Mucosa of descending colon (tissue), 3 donors: ENCODE results near the gene ACACB. TPM values are rescaled to one million over a fixed set of nuclear protein-coding genes. Genes with fewer than 3 reads are reported as not detected.

Experiments used
- ATAC-seq: fragments of 200-7000 bp; cut with Tn5 transposase; one replicate; pipeline ENCODE4 v1.9.1; 2020; ENCODE audit warnings: mild to moderate bottlenecking, moderate library complexity
- DNase-seq, 3 donors: peaks; one replicate each; pipeline ENCODE4 v3.0.0-alpha.2; 2020
- H3K36me3 ChIP-seq: fragments of 200-600 bp; one replicate; pipeline ENCODE4 v1.8.0; 2021; ENCODE audit warnings: low read depth, mild to moderate bottlenecking
- H3K4me1 ChIP-seq: fragments of 200-600 bp; one replicate; pipeline ENCODE4 v1.8.0; 2021; ENCODE audit warnings: low read depth, mild to moderate bottlenecking
- H3K4me3 ChIP-seq: fragments of 200-600 bp; one replicate; pipeline ENCODE4 v1.8.0; 2021; ENCODE audit warnings: mild to moderate bottlenecking
- H3K9me3 ChIP-seq: fragments of 200-600 bp; one replicate; pipeline ENCODE4 v1.8.0; 2021; ENCODE audit warnings: mild to moderate bottlenecking
- intact Hi-C, 2 donors: fragments of 100-400 bp; cut with DNase I in 1 of 2; cut with micrococcal nuclease in 1 of 2; formaldehyde crosslinking; loops; one replicate each; pipeline versions ENCODE4 v1.11.0 to v1.11.1; 2022; cut with DNase I, micrococcal nuclease
- total RNA-seq, 3 donors: library from RNA; stranded (reverse); fragmentation: NEBNext Ultra II Directional in 2 of 3; extraction: Animal tissue kit (Norgen Biotek cat#: 25700) in 2 of 3; gene quantifications; one replicate each; pipeline versions ENCODE4 v1.2.1 to v1.2.4, GENCODE V29; 2021 to 2023
- TF ChIP-seq, protein P1 (sequence below): fragments of 200-600 bp; IDR thresholded peaks from one replicate; pipeline ENCODE4 v1.8.0; 2022; ENCODE audit warnings: antibody characterized with exemption, mild to moderate bottlenecking
- donor health status: DM: no; HTN: no; CAD: no; lungs with moderate emphysema.
- donor health status: DM: no; HTN: no; CAD: no.
- donor health status: DM: no; HTN: yes; CAD: no.

The ACACB gene
- total RNA-seq, 3 donors from 2014 or later: 54.4 to 155 (median 66.3) TPM

GRCh38 chr12:109221277-109221931 is 105.0 kb downstream of the ACACB start:
- no peak overlapping the region for H3K4me3 ChIP-seq
- peaks cover 5% of the 10 kb centered on the region for H3K36me3 ChIP-seq
- intact Hi-C loops: no loop called here
- H3K9me3 ChIP-seq: no peaks in the 10 kb centered on the region
- TF ChIP-seq, protein P1, sequence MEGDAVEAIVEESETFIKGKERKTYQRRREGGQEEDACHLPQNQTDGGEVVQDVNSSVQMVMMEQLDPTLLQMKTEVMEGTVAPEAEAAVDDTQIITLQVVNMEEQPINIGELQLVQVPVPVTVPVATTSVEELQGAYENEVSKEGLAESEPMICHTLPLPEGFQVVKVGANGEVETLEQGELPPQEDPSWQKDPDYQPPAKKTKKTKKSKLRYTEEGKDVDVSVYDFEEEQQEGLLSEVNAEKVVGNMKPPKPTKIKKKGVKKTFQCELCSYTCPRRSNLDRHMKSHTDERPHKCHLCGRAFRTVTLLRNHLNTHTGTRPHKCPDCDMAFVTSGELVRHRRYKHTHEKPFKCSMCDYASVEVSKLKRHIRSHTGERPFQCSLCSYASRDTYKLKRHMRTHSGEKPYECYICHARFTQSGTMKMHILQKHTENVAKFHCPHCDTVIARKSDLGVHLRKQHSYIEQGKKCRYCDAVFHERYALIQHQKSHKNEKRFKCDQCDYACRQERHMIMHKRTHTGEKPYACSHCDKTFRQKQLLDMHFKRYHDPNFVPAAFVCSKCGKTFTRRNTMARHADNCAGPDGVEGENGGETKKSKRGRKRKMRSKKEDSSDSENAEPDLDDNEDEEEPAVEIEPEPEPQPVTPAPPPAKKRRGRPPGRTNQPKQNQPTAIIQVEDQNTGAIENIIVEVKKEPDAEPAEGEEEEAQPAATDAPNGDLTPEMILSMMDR: no peak
- no peak for ATAC-seq
- no peak for DNase-seq
- no peaks in the 10 kb centered on the region for H3K4me1 ChIP-seq

GRCh38 chr12:109222062-109222461 is 105.7 kb downstream of the ACACB start:
- H3K36me3 ChIP-seq: peaks cover 5% of the 10 kb centered on the region
- no peaks in the 10 kb centered on the region for H3K9me3 ChIP-seq
- TF ChIP-seq, protein P1: no peak
- no peak overlapping the region for H3K4me3 ChIP-seq
- no peaks in the 10 kb centered on the region for H3K4me1 ChIP-seq
- ATAC-seq: no peak
- intact Hi-C loops: no loop called here
- DNase-seq: no peak

- Histone ChIP-seq H3K4me1 (no peaks in the 10 kb centered on the region), H3K36me3 (peaks cover 9% of the 10 kb centered on the region), H3K4me3 (no peak overlapping the region), H3K9me3 (no peaks in the 10 kb centered on the region)
- intact Hi-C loops: no loop called here
- TF ChIP-seq, protein P1: no peak
- no peak for ATAC-seq
- DNase-seq: no peak
Observed at GRCh38 chr12:109222496-109222895, 106.1 kb downstream of the ACACB start.

DNA sequence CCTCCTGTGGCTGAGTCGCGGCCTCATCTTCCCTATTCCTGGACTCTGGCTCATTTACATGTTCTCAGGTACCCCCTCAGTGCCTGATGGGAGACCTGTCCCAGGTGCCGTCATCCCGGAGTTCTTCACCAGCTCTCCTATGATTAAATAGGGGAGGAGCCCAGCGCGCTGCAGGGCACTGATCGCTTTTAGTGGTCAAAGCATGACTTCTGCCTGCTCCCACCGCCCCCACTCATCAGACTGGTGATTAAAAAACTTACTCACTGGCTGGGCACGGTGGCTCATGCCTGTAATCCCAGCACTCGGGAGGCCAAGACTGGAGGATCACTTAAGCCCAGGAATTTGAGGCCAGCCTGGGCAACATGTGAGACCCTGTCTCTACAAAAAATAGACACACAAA is 106.8 kb downstream of the ACACB start:
- peaks cover 9% of the 10 kb centered on the region for H3K36me3 ChIP-seq

DNA sequence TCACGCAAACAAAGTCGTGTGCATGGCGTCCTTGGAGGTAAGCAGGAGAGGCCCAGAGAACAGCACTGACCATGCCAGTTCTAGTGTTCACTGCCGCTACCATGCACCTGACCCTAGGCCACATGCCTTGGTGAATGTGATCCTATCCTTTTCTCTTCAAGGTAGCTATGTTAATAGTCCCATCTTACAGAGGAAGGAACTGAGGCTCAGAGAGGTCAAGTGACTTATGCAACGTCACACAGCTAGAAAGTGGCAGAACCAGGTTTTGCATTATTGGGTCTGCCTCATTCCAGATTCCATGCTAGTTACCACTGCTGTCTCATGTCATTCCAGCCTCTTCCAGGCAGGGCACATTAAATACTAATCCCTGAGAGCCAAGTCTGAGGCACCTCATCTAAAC is 107.5 kb downstream of the ACACB start:
- intact Hi-C loops: no loop called here
- no peak for DNase-seq
- peaks cover 9% of the 10 kb centered on the region for H3K36me3 ChIP-seq
- no peak overlapping the region for H3K4me3 ChIP-seq
- no peaks in the 10 kb centered on the region for H3K9me3 ChIP-seq
- no peak for ATAC-seq
- H3K4me1 ChIP-seq: no peaks in the 10 kb centered on the region
- TF ChIP-seq, protein P1: no peak

More for the DNA sequence above, 106.8 kb downstream of the ACACB start:
- Histone ChIP-seq H3K4me3 (no peak overlapping the region), H3K9me3 (no peaks in the 10 kb centered on the region), H3K4me1 (no peaks in the 10 kb centered on the region)
- ATAC-seq: no peak
- DNase-seq: no peak
- intact Hi-C loops: no loop called here
- TF ChIP-seq, protein P1: no peak

DNA sequence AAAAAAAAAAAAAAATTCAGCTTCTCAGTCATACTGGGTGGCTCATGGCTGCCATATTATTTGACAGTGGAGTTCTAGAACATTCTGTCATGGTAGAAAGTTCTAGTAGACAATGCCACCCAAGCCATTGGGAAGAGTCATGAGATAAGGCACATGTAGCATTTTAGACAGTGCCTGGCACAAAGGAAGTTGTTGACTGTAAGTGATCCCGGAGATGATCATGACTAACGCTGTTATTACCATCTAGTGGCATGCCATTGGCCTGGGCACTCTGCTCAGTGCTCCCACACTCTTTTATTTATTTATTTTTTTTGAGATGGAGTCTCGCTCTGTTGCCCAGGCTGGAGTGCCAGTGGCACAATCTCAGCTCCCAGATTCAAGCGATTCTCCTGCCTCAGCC is 112.3 kb downstream of the ACACB start:
- intact Hi-C loops: no loop called here

More for the DNA sequence above, 112.3 kb downstream of the ACACB start:
- no peak for ATAC-seq
- Histone ChIP-seq H3K4me1 (no peaks in the 10 kb centered on the region), H3K36me3 (peaks cover 8% of the 10 kb centered on the region), H3K9me3 (no peaks in the 10 kb centered on the region), H3K4me3 (no peak overlapping the region)
- TF ChIP-seq, protein P1: no peak
- DNase-seq: no peak
